HG02852 (cell line): ENCODE measurements around the gene ADGRL3.
"Not testable (repeated sequence)": the region's sequence is repeated elsewhere in the genome, so short reads cannot be mapped to it uniquely, and the experiment has no call there.

Experiments used
- ATAC-seq: cut with Tn5 transposase; IDR thresholded peaks from one replicate; pipeline ENCODE4 v1.9.1; 2021; ENCODE audit warnings: mild to moderate bottlenecking, moderate library complexity; ENCODE audit not compliant: unreplicated experiment

The ADGRL3 gene

GRCh38 chr4:61596606-61597340 lies 396.6 kb downstream of the ADGRL3 start:
- ATAC-seq: no peak

- no peak for ATAC-seq
These were observed 403.0 kb downstream of the ADGRL3 start for GRCh38 chr4:61603086-61603485.

- no peak for ATAC-seq
These were observed 403.9 kb downstream of the ADGRL3 start for GRCh38 chr4:61604054-61604453.

GRCh38 chr4:61605984-61606383 lies 405.9 kb downstream of the ADGRL3 start:
- no peak for ATAC-seq

GRCh38 chr4:61614231-61614630 lies 414.1 kb downstream of the ADGRL3 start:
- ATAC-seq: no peak

GRCh38 chr4:61619528-61619927 lies 419.4 kb downstream of the ADGRL3 start:
- no peak for ATAC-seq

GRCh38 chr4:61628282-61628681 lies 428.2 kb downstream of the ADGRL3 start:
- ATAC-seq: no peak

- no peak for ATAC-seq
These were observed 428.6 kb downstream of the ADGRL3 start for GRCh38 chr4:61628727-61629126.

- no peak for ATAC-seq
These were observed 430.4 kb downstream of the ADGRL3 start for GRCh38 chr4:61630548-61630947.

GRCh38 chr4:61638591-61638990 lies 438.5 kb downstream of the ADGRL3 start:
- ATAC-seq: no peak

- not testable (repeated sequence) for ATAC-seq
These were observed 446.7 kb downstream of the ADGRL3 start for GRCh38 chr4:61646746-61647350.

GRCh38 chr4:61648264-61648663 lies 448.1 kb downstream of the ADGRL3 start:
- ATAC-seq: no peak

- no peak for ATAC-seq
These were observed 456.9 kb downstream of the ADGRL3 start for GRCh38 chr4:61657016-61657415.

GRCh38 chr4:61661960-61662359 lies 461.8 kb downstream of the ADGRL3 start:
- ATAC-seq: no peak

- ATAC-seq: no peak
These were observed 462.2 kb downstream of the ADGRL3 start for GRCh38 chr4:61662362-61662761.

- no peak for ATAC-seq
These were observed 463.2 kb downstream of the ADGRL3 start for GRCh38 chr4:61663310-61663709.

GRCh38 chr4:61665649-61666048 lies 465.5 kb downstream of the ADGRL3 start:
- no peak for ATAC-seq

GRCh38 chr4:61666244-61666643 lies 466.1 kb downstream of the ADGRL3 start:
- no peak for ATAC-seq

- no peak for ATAC-seq
These were observed 471.5 kb downstream of the ADGRL3 start for GRCh38 chr4:61671599-61671998.

- no peak for ATAC-seq
These were observed 475.3 kb downstream of the ADGRL3 start for GRCh38 chr4:61675464-61675863.

GRCh38 chr4:61678297-61678696 lies 478.2 kb downstream of the ADGRL3 start:
- ATAC-seq: no peak

- no peak for ATAC-seq
These were observed 493.4 kb downstream of the ADGRL3 start for GRCh38 chr4:61693520-61693919.
